Prostate gland (tissue), 2 donors: ENCODE data around the gene SARNP. TPM values are rescaled to one million over a fixed set of nuclear protein-coding genes. Genes with fewer than 3 reads are reported as not detected.
A peak's percentile ranks its signal among the peaks of the same experiment; 100 is the strongest.

ENCODE experiments used
- DNase-seq: peaks from one replicate; pipeline ENCODE4 v3.0.0-alpha.2; 2019; ENCODE audit warnings: low spot score
- H3K27ac ChIP-seq, 2 donors: fragments of 200-600 bp; sonication (generic); 2 replicates each; pipeline ENCODE4 v1.5.1; 2017 to 2019
- H3K27me3 ChIP-seq: fragments of 200-600 bp; sonication (generic); replicated peaks from 2 replicates; pipeline ENCODE4 v1.5.1; 2019; ENCODE audit not compliant: insufficient read depth
- H3K36me3 ChIP-seq, 2 donors: fragments of 200-600 bp; sonication (generic); 1 replicate in 1 of 2; 2 replicates in 1 of 2; pipeline versions ENCODE4 v1.5.1 to v1.8.1; 2017 to 2019
- H3K4me1 ChIP-seq: fragments of 200-600 bp; sonication (generic); replicated peaks from 2 replicates; pipeline ENCODE4 v1.5.1; 2019
- H3K4me3 ChIP-seq, 2 donors: fragments of 200-600 bp; sonication (generic); 2 replicates each; pipeline ENCODE4 v1.5.1; 2017 to 2019
- H3K9me3 ChIP-seq: fragments of 200-600 bp; sonication (generic); 2 replicates; pipeline ENCODE4 v1.5.1; 2017
- POLR2A ChIP-seq: fragments of 450-650 bp; IDR thresholded peaks from one replicate; pipeline ENCODE4 v1.6.1; 2016; ENCODE audit warnings: antibody characterized with exemption, mild to moderate bottlenecking
- POLR2AphosphoS5 ChIP-seq: sonication (generic); formaldehyde crosslinking; IDR thresholded peaks from one replicate; pipeline ENCODE4 v1.6.1; 2017; ENCODE audit warnings: antibody characterized with exemption
- WGBS: methylation state at CpG from one replicate; pipeline ENCODE4 v1.1.5; 2018; 5-methylcytosine and 5-hydroxymethylcytosine counted together
- intact Hi-C: fragments of 100-400 bp; cut with DNase I; formaldehyde crosslinking; loops from one replicate; pipeline ENCODE4 v1.14.2; 2022
- total RNA-seq, 2 donors: library from RNA; depleted of rRNA; stranded (reverse); fragments of >200 nt; gene quantifications; one replicate each; pipeline ENCODE4 v1.1.0, GENCODE V29; 2016
- TF ChIP-seq, protein P1 (sequence below), 4 experiments: fragments of 200-600 bp in 2 of 4; fragments of 450-650 bp in 2 of 4; sonication (generic) in 2 of 4; IDR thresholded peaks; 1 replicate in 3 of 4; 2 replicates in 1 of 4; pipeline ENCODE4 v1.5.1; 2016 to 2019; ENCODE audit warnings: antibody characterized with exemption in 4 of 4, mild to moderate bottlenecking in 2 of 4, moderate library complexity in 2 of 4

SARNP gene
- total RNA-seq, 2 donors from 2014 or later = 65.9 to 75.9 TPM

- TF ChIP-seq POLR2A (no peak), POLR2AphosphoS5 (no peak)
- TF ChIP-seq, protein P1, sequence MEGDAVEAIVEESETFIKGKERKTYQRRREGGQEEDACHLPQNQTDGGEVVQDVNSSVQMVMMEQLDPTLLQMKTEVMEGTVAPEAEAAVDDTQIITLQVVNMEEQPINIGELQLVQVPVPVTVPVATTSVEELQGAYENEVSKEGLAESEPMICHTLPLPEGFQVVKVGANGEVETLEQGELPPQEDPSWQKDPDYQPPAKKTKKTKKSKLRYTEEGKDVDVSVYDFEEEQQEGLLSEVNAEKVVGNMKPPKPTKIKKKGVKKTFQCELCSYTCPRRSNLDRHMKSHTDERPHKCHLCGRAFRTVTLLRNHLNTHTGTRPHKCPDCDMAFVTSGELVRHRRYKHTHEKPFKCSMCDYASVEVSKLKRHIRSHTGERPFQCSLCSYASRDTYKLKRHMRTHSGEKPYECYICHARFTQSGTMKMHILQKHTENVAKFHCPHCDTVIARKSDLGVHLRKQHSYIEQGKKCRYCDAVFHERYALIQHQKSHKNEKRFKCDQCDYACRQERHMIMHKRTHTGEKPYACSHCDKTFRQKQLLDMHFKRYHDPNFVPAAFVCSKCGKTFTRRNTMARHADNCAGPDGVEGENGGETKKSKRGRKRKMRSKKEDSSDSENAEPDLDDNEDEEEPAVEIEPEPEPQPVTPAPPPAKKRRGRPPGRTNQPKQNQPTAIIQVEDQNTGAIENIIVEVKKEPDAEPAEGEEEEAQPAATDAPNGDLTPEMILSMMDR (IDR thresholded peaks at IDR 0.05) = no peak
- no peaks in the 10 kb centered on the region for H3K36me3 ChIP-seq
- 53% methylated on average over 3 of the region's 3 CpGs for WGBS
- DNase-seq = no peak
- no peak overlapping the region for H3K27ac ChIP-seq
- no peak overlapping the region for H3K4me3 ChIP-seq
- H3K9me3 ChIP-seq = no peaks in the 10 kb centered on the region
- intact Hi-C loops = loop anchor here (5.0 kb wide), 1 partner anchor 202 kb away; the partner anchor contains the start of gene PYM1
- H3K27me3 ChIP-seq = no peaks in the 10 kb centered on the region
- peaks cover 9% of the 10 kb centered on the region for H3K4me1 ChIP-seq
Observed at GRCh38 chr12:55725556-55725955, 92.0 kb downstream of the SARNP start.

DNA sequence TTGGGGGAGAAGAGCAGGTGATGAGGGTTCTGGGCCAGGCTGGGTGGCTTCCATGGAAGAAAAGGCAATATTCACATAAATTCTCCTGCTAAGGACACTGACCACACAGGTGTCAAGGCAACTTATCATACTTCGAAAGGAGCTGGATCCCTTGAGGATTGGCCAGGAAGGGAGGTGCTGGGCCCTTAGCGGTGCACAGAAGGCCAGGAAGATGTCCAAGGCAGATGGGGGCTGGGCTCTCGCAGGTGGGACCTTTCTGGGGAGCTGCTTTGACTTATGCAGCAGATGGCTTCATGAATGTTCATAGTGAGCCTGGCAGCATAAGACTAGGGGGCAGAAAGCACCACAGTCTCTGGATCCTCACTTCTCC, 92.6 kb downstream of the SARNP start:
- WGBS = 43% methylated on average over 3 of the region's 3 CpGs
- peaks cover 9% of the 10 kb centered on the region for H3K4me1 ChIP-seq
- intact Hi-C loops = loop anchor here (5.0 kb wide), 1 partner anchor 202 kb away; the partner anchor contains the start of gene PYM1
- no peak overlapping the region for H3K27ac ChIP-seq
- no peaks in the 10 kb centered on the region for H3K27me3 ChIP-seq
- no peaks in the 10 kb centered on the region for H3K36me3 ChIP-seq
- H3K9me3 ChIP-seq = no peaks in the 10 kb centered on the region
- TF ChIP-seq, protein P1 (IDR thresholded peaks at IDR 0.05) = no peak
- TF ChIP-seq POLR2A (no peak), POLR2AphosphoS5 (no peak)
- DNase-seq = no peak
- no peak overlapping the region for H3K4me3 ChIP-seq

DNA sequence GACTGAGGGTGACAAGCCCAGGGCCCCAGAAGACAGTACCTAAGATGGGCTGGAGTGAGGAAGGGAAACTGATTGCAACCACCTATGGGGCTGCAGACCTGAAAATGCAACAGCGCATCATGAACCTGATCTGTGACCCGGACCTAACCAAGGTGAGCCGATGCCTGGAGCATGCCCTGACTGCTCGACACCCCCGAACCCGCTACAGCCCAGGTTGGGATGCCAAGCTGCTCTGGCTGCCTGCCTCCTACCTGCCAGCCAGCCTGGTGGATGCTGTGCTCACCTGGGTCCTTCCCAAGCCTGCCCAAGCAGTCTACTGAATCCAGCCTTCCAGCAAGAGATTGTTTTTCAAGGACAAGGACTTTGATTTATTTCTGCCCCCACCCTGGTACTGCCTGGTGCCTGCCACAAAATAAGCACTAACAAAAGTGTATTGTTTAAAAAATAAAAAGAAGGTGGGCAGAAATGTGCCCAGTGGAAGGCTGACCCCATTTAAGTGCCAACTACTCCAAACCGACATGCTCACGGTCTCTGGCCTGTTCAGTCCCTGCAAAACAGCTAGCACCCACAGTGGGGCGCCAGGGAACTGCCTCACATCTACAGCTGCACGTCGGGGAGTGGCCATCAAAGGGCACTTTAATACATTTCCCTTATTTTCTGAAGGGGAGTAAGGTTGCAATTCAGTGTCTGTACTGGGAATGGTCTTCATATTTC, 93.1 kb downstream of the SARNP start:
- Histone ChIP-seq H3K27ac (no peak overlapping the region), H3K9me3 (no peaks in the 10 kb centered on the region), H3K4me1 (peaks cover 9% of the 10 kb centered on the region), H3K4me3 (no peak overlapping the region), H3K27me3 (no peaks in the 10 kb centered on the region), H3K36me3 (no peaks in the 10 kb centered on the region)
- intact Hi-C loops = no loop called here
- peak; percentile 51 for DNase-seq
- 46% methylated on average over 11 of the region's 11 CpGs for WGBS
- TF ChIP-seq POLR2A (no peak), POLR2AphosphoS5 (peak; percentile 7)
- TF ChIP-seq, protein P1 (IDR thresholded peaks at IDR 0.05) = peak in 2 of 4 experiments; percentile 50 to 61

DNA sequence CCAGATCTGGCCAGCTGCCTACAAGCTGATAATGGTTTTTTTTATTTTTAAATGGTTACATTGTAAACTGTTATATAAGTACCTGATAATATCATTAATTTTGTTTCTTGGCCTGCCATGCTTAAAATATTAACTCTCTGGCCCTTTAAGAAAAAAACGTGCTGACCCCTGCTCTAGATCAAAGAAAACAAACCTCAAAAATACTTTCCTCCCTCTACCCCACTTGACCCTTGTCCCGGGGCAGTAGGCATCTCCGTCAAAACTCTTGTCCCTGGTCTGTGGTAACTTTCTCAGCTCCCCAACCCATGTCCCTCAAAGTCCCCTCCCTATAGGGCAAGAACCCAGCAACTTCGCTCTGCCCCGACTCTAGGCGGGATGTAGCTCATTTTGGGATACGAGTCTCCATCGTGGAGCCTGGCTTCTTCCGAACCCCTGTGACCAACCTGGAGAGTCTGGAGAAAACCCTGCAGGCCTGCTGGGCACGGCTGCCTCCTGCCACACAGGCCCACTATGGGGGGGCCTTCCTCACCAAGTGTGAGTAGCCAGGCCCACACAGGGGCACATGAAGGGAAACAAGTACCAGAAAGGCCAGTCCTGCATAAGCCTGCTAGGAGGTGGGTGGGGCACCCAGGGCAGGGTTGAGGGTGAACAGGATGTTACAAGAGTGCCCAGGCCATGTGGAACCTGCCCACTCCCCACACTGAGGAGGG, 93.9 kb downstream of the SARNP start:
- Histone ChIP-seq H3K9me3 (no peaks in the 10 kb centered on the region), H3K4me1 (peaks cover 9% of the 10 kb centered on the region), H3K36me3 (no peaks in the 10 kb centered on the region), H3K27ac (no peak overlapping the region), H3K27me3 (no peaks in the 10 kb centered on the region), H3K4me3 (no peak overlapping the region)
- intact Hi-C loops = no loop called here
- DNase-seq = no peak
- TF ChIP-seq, protein P1 (IDR thresholded peaks at IDR 0.05) = no peak
- no peak for TF ChIP-seq POLR2AphosphoS5
- no peak for TF ChIP-seq POLR2A
- 43% methylated on average over 10 of the region's 10 CpGs for WGBS
